Islet of Langerhans (tissue), 1 donor: ENCODE measurements around the gene ZDHHC20.

Experiments
- FAIRE-seq: peaks from one replicate; lab custom pipeline; 2011; peaks lifted over from hg19 to GRCh38; lab: Jason Lieb, UNC

The ZDHHC20 gene

DNA sequence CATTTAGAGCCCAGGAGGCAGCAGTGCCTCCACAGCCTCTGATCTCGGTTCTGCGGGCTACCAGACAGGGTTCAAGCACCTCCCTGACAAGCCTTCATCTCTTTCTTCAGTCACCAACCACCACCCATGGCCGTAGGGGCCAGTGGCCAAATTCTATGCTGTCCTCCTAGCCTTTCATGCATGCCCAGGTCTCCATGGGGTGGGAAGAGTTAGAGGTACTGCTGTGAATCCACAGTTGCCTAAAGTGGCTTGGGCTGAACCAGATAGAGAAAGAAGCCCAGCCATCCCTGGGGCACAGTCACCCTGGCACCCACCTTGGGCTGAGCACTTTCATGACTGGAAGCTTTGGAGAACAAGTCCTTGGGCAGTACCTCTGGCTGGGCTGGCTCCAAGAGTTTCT lies 97.4 kb downstream of the ZDHHC20 start:
- no peak for FAIRE-seq

DNA sequence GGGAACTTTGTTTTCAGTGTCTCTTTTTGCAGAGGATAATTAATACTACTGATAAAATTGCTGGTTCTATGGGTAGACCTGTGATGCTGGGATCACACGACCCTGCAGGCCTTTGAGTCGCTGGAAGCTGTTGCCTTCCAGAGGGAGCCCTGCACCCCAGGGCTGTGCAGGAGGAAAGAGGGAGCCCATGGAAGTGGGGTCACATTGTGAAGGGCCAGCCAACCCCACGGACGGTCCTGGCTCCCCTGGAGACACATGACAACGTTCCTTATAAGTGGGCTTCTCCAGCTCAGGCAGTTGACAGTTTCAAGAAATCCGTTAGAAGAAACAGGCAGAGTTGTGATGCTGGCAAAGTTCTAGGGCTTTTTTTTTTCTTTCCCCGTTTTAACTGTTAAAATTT lies 98.0 kb downstream of the ZDHHC20 start:
- no peak for FAIRE-seq

DNA sequence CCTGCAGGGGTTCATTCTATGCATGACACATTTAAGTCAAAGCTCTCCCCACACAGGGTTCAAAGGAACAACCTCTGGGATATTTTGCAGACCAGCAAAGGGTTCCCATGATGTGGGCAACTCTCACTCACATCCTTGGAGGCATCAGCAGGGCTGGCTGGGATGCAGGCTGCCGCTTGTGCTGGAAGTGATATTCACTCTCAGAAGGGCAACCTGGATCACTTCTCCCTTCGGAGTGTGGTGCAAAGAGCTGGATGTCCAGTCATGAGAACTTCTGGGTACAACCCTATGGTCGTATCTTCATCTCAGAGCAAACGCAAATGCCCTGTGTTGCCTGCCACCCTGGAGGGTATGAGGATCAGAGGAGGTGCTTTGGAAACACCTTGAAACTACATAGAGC lies 98.6 kb downstream of the ZDHHC20 start:
- no peak for FAIRE-seq

DNA sequence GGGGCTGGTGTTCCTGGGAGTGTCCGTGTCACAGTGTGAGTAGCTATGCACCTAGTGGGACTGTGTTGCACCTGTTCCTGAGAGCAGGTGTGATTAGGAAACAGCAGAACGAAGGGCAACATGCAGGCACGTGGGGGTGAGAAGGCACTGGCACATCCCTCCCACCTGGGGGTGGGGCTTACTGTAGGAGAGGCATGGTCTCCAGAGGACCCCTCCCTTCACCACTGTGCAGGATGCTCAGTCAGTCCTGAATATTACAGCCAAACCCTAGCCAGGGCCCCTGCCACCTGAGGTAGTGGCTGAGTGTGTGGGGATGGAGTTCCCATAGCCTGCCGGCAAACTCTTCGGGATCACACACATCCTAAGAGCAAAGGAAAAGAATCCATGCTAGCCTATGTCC lies 99.2 kb downstream of the ZDHHC20 start:
- FAIRE-seq = no peak

DNA sequence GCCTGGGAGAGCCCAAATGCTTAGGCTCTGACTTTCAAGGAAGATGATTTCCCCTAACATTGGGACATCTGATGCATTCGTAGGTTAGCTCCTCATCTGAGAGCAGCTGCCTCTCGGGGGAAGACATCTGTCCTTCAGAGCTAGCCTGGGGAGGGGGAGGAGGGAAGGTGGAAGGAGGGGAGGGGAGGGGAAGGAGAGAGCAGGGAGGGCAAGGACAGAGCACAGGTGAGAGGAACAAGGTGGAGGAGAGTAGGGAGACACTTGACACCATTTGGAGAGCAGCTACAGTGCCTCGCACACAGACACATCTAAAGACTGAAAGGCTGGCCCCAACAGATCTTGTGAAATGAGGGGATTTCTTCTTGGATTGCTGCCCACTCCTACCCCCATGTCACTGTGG lies 103.8 kb downstream of the ZDHHC20 start:
- FAIRE-seq = no peak

DNA sequence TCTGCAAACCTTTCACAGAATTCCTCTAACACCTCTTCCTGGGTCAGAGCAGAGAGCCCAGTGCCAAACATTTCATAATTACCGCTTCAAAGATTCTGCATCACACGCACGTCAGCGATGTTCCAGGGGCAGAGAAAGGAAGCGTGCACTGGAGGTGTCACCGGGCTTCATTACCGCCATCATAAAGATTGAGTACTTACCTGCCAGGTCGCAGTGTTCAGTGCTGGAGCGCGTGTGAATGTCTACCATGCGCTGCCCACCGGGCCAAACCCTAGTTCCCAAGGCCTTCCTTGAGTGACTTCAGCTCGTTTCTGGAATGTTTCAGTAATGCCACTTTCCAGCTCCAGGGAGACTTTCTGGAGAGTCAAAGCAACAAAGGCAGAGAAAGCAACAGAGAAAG lies 104.4 kb downstream of the ZDHHC20 start:
- no peak for FAIRE-seq

DNA sequence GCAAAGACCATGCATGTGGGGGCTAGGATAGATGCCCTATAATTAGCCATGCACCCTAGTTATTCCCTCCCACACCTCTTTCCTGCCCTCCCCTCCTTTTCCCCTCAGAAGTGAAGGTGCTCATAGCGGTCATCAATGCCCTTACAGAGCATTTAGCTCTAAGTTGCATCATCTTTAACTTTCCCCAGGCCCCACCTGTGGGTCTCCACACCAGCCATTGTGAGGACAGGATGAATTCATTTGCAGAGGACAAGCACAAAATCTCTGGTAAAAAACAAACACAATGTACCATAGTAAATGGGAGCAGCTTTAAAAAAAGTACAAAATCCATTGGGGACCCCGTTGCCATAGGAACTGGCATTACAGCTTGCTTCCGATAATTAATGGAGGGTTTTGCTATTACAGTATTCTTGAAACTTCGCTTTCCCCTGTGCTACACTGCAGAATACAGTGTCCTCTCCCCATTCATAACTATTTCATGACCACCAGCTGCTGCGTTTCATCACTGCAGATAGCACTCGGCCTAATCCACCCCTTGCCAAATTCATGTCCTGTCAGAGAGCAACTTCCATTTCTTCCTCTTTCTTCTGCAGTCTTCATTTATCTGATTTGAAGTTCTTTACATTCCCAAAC lies 110.5 kb downstream of the ZDHHC20 start:
- FAIRE-seq = no peak

DNA sequence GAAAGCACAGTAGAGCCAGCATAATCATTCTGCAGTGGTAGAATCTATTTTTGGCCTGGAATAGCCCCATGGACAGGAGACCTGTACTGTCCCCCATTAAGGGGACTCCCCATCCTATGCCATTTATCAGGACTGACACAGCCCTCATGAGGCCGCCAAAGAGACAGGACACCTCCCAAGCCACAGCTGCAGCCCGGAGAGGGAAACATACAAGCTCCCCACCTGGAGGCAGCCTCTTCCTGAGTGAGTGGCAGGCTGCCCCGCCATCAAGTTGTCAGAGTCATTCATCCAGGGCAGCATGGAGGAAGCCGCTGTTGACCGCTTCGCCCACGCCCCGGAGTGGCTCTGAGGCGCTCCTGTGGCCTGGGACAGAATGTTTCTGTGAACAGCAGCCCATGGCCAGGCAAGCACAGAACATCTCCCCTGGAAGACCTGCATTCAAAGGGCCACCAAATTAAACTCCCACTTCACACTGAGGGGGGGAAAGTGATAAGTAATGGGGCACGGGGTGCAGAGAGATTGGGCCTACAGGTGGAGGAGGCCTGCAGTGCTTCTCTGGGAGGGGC lies 111.3 kb downstream of the ZDHHC20 start:
- FAIRE-seq = no peak

DNA sequence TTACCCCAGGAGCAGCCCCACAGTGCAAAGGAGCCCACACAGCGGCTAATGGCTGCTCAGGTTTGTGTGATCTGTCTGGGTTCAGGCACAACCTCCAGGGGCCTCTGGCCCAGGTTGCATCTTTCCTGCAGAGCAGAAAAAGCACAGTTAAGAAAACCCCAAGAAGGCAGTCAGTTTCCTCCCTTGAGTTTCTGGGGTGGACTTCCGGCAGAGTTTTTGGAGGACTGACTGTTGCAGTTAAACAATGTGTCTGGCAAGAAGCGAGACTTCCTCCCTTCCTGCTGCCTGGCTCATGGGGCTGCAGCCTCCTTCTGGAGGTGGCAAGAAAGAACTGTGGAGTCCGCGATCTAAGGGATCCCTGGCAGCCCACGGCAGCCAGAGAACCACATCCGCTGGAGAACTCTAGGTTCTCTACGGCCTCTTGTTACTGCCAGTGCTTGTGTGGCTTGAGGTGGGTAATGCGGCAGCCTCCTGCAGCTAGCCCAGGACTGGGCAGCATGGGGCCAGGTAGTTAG lies 114.4 kb downstream of the ZDHHC20 start:
- no peak for FAIRE-seq

DNA sequence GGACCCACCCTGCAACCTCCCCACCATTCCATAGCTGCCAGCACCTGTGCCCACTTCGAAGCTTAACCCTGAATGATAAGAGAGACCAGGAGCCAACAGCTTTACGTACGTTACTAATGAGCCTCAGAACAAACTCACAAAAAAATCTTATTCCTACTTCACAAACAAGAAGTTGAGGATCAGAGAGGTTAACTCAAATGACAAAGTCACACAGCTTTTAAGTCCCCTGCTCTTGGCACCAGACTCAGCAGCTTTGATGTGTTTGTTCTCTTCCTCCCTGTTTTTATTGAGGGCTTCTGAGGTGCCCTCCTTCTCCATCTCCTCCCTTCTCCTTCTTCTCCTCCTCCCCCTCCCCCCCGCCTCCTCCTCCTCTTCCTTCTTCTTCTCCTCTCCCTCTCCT lies 115.4 kb downstream of the ZDHHC20 start:
- FAIRE-seq = no peak

DNA sequence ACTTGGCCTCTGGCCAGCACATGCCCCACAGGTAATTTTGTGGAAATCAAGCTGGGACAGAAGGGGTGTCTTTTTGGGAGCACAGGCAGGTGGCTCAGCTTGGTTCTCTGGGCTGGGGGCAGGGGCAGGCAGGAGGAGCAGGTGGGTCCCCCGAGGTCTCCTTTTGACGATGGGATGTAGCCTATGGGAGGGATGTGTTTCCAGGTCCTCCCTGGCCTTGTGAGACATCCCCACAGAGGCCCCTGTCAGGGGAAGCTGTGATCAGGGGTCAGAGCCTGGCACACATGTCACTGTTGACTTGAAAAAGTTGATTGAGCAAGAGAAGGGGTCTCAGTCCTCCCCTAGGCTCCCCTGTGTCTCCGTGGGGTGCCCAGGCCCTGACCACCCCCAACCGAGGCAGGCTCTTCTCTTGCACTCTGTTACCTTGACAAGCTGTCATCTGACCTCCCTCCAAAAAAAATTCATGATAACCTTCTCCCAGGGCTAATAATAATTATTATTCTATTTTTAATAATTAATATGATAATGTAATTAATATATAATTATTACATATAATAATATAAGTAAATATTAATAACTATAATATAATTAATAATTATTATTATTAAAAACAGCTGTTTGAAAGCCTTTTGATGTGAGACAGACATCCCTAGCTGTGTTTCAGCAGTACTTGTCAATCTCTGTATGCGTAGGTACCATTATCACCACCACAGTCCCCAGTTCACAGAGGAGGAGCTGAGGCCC lies 116.2 kb downstream of the ZDHHC20 start:
- no peak for FAIRE-seq

DNA sequence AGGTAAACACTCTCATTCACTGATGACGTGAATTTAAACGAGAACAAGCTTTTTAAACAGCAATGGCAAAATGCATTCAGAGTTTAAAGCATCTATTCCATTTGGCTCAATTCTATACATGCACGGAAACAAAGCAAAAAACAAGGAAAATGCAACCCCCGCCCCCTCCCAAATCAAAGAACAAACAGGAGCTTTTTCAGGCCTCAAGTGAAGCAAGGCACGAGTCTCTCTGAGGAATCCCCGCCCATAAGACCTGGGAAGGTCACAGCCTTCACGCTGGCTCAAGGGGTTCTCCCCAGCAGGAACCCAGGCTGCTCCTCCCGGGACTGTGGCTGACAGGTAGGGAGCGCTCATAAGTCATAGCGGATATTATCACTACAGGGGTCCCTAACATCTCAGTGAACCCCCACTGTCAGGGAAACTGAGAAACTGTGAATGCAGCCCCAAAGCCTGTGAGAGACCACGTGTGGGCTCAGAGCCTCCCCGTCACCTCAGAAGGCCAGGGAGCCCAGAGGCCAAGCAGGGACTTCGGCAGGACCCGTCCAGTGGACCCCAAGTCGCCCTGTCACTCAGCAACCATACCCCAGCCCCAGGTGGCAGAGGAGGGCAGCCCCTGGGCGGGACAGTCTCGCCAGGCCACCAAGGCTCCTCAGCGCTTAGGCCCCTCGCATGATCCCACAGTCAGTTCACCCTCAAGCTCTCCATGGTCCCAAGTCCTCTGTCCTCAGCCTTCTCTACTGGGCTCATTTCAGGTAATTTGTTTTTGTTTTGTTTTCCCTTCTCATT lies 117.3 kb downstream of the ZDHHC20 start:
- no peak for FAIRE-seq

DNA sequence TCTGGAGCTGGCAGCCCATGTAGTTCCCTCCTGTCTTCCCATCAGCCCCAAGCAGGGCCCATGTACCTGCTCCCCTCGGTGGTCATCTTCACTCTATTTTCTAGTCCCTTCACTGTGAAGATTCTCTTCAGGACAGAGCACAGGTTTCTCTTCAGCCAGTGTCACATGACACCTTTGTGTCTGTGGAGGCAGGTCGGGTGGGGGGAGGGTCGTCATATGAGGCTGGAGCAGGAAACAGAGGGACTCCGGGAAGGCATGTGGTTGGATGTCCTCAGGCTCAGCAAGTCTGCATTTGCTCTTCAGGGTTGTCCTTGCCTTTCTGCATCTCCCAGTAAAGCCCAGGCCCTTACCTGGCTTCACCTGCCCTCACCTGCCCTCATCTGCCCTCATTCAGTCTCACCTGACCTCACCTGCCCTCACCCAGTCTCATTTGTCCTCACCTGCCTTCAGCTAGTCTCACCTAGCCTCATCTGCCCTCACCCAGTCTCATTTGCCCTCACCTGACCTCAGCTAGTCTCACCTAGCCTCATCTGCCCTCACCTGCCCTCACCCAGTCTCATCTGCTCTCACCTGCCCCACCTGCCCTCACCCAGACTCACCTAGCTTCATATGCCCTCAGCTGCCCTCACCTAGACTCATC lies 120.3 kb downstream of the ZDHHC20 start:
- no peak for FAIRE-seq

DNA sequence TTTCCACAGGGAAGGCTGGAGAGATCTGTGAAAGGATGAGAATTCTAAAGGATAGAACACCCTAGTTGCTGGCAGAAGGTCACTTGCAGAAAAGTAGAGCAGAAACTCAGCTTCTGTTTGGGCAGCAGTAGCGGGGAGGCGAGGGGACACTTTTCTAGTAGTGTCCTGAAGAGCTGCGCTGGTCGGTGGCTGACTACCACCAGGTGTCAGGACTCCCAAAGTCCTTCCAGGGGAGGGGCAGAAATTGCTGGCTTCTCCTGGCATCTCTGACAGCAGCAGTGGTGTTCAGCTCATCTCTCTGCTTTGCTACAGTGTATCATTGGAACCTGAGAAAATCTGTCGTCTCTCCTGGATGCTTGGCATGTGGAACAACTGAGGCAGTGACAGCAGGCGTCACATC lies 120.9 kb downstream of the ZDHHC20 start:
- FAIRE-seq = no peak

DNA sequence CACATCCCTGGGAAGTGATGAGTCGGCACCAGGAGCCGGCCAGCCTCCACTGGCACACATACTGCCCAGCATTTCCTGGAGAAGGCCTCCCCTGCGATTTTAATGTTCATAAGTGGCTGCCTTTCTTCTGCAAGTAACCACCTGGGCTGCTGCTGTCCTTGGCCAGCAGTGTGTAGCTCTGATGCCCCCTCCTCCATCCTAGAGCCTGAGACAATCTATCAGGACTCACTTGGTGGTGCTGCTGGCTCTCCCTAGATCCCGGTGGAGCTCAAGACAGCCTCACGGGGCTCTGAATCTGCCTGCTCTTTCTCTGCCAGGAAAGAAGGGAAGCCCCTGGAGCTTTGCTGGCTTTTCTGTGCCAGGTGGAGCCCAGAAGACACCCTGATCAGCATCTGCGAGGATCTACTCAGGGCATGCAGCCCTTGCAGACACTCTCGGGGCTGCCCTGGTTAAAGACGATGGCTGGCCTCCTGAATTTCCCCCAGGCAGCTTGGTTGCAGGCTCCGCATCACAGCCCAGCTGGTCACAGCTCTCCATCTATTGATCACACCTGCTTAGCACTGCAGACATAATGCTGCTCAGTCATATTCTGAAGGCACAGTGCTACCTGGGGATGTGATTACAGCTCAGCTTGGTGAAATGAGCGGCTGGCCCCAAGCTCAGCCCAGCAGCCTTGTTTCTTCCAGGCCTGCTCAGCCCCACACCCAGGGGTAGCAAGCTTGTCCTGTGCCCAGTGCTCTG lies 122.3 kb downstream of the ZDHHC20 start:
- no peak for FAIRE-seq

DNA sequence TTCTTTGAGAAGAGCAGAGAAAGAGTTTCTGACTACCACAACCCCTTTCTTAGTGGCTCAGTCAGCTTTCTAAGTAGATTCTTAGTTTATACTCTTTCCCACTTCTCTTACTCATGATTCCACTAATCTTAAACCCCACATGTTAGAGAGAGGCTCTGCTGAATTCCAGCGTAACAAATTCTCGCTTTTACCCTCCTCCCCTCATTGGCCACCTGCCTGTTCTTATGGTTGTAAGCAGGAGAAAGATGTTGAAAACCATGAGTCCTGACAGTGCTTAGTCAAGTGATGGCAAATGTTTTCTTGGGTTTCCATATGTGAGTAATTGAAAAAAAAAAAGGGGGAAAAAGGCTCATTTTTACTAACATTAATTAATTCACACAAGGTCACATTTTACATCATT lies 125.9 kb downstream of the ZDHHC20 start:
- no peak for FAIRE-seq

DNA sequence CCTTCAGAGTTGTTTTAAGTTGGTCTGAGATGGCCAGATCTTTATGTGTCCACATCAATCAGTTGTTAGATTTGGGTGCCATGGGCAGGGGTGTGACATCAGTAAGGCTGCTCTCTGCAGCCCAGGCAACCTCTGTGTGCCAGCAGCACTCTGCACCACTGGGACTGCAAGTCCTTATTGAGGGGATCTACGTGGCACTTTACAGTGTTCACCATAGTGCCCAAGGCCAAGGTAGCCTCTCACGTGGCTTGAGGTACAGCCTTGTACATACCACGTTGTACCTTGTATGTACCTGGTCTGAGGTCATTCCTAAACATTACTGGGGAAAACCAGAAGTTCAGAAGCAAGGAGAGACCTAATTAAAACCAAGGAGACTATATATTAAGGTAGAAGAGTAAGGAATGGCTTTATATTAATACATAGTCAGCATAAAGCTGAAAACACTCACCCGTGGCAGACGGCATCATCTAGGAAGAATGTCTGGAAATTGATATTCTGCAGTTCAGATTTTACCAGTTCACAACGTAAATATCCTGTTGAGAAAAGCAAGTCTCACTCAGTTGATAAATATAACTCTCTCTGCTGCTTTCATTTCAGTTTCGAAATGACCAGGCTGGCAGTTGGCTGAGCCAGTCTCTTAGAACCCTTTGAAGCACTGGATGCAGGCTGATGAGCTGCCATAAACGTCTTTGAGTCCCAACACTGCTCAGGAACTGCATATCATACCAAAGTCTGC lies 128.8 kb downstream of the ZDHHC20 start:
- no peak for FAIRE-seq

DNA sequence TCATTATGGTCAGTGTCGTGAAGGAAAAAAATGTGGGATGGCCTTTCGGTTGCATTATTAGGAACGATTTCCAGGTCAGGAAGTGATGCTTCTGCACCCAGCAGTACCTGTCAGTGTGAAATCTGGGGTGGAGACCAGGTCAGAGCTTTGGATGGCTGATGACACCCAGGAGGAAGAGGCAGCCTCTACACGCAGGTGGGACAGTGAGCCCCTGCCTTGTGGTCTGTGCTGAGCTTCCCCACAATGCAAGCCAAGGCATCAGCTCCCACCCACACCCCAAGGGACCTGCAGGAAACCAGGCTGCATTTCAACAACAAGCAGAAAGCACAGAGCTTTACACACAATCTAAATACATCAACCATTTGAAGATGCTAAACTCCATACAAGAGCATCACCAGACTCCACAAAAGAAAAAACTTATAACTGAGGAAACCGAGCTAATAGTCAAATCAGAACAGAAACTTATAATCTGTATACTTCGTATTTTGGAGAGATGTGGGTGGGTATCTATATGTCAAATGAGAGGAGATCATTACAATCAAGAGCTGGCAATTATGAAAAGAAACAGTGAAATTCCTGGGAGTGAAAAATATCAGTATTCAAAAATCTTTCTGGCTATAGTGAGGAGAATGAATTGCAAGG lies 130.1 kb downstream of the ZDHHC20 start:
- no peak for FAIRE-seq

DNA sequence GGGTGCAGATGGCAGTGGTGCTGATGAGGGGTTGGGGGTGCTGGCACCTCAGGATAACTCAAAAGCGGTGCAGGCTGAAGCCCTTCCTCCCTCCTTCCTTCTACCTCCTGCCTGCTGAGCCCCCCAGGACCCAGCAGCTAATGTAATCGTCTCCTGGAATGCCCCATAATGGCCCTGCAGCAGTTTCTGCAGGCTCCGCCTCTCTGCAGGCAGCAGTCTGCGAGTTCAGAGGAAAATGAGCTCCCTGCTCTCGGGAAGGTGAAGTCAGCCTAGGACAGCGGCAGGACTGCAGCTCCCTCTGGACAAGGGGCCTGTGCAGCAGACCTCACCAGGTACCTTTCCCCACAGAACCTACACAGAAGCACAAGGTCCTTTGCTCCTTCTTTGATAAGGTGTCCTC lies 130.9 kb downstream of the ZDHHC20 start:
- no peak for FAIRE-seq
